Astrocyte (in vitro differentiated cells and primary cell): ENCODE data around the gene PLD1. TPM values are rescaled to one million over a fixed set of nuclear protein-coding genes. Genes with fewer than 3 reads are reported as not detected.
A peak's percentile ranks its signal among the peaks of the same experiment; 100 is the strongest.

ENCODE experiments used
- DNase-seq: peaks from one replicate; pipeline ENCODE4 v3.0.0-alpha.2; 2010; ENCODE audit warnings: low read depth
- FAIRE-seq: peaks from 2 replicates; lab custom pipeline; 2011; peaks lifted over from hg19 to GRCh38; lab: Jason Lieb, UNC
- H2AFZ ChIP-seq: 2 replicates; pipeline ENCODE4 v1.6.0; 2012; ENCODE audit warnings: low read depth, low read length, inconsistent platforms
- H3K27ac ChIP-seq: 2 replicates; pipeline ENCODE4 v1.5.1; 2011; ENCODE audit warnings: low read depth, low read length, inconsistent platforms
- H3K27me3 ChIP-seq: 2 replicates; pipeline ENCODE4 v1.6.0; 2011; ENCODE audit warnings: low read length, inconsistent platforms; ENCODE audit not compliant: insufficient read depth
- H3K36me3 ChIP-seq: 2 replicates; pipeline ENCODE4 v1.5.1; 2011; ENCODE audit warnings: low read length, inconsistent platforms; ENCODE audit not compliant: insufficient read depth
- H3K4me1 ChIP-seq: 2 replicates; pipeline ENCODE4 v1.5.1; 2011; ENCODE audit warnings: low read length, inconsistent platforms; ENCODE audit not compliant: insufficient read depth
- H3K4me2 ChIP-seq: 2 replicates; pipeline ENCODE4 v1.6.0; 2012; ENCODE audit warnings: low read length, inconsistent platforms
- H3K4me3 ChIP-seq: 2 replicates; pipeline ENCODE4 v1.5.1; 2011; ENCODE audit warnings: low read depth, mild to moderate bottlenecking, low read length, inconsistent platforms; ENCODE audit not compliant: insufficient read depth
- H3K79me2 ChIP-seq: 2 replicates; pipeline ENCODE4 v1.6.0; 2012; ENCODE audit warnings: mild to moderate bottlenecking, low read length, inconsistent platforms; ENCODE audit not compliant: insufficient read depth
- H3K9ac ChIP-seq: 2 replicates; pipeline ENCODE4 v1.6.0; 2012; ENCODE audit warnings: mild to moderate bottlenecking, low read length, inconsistent platforms
- H3K9me3 ChIP-seq: 2 replicates; pipeline ENCODE4 v1.5.1; 2012; ENCODE audit warnings: low read depth, mild to moderate bottlenecking, low read length, inconsistent platforms; ENCODE audit not compliant: insufficient read depth
- H4K20me1 ChIP-seq: 2 replicates; pipeline ENCODE4 v1.6.0; 2012; ENCODE audit warnings: low read length, inconsistent platforms; ENCODE audit not compliant: insufficient read depth
- H3K27ac Mint-ChIP-seq: one replicate; pipeline ENCODE4 v1.8.0; 2021; ENCODE audit warnings: mild to moderate bottlenecking, mixed read lengths; ENCODE audit not compliant: unreplicated experiment
- H3K27me3 Mint-ChIP-seq: one replicate; pipeline ENCODE4 v1.8.0; 2021; ENCODE audit warnings: low read depth, mixed read lengths; ENCODE audit not compliant: unreplicated experiment
- H3K36me3 Mint-ChIP-seq: one replicate; pipeline ENCODE4 v1.8.0; 2021; ENCODE audit warnings: low read depth, mixed read lengths; ENCODE audit not compliant: unreplicated experiment
- H3K4me1 Mint-ChIP-seq: one replicate; pipeline ENCODE4 v1.8.0; 2021; ENCODE audit warnings: low read depth, mixed read lengths; ENCODE audit not compliant: unreplicated experiment
- H3K4me3 Mint-ChIP-seq: one replicate; pipeline ENCODE4 v1.8.0; 2021; ENCODE audit warnings: mild to moderate bottlenecking, moderate library complexity, mixed read lengths; ENCODE audit not compliant: unreplicated experiment
- H3K9me3 Mint-ChIP-seq: one replicate; pipeline ENCODE4 v1.8.0; 2021; ENCODE audit warnings: mild to moderate bottlenecking, mixed read lengths; ENCODE audit not compliant: unreplicated experiment
- EZH2 ChIP-seq: IDR thresholded peaks from 2 replicates; pipeline ENCODE4 v1.6.1; 2012; ENCODE audit warnings: mild to moderate bottlenecking, low read length, inconsistent platforms; ENCODE audit not compliant: insufficient read depth
- total RNA-seq: library from RNA; stranded (reverse); gene quantifications from 2 replicates; pipeline ENCODE4 v1.2.1, GENCODE V29; 2021
- TF ChIP-seq, protein P1 (sequence below): IDR thresholded peaks from 2 replicates; pipeline ENCODE4 v1.5.1; 2011; ENCODE audit warnings: low read depth, mild to moderate bottlenecking, inconsistent platforms, low read length, moderate library complexity; ENCODE audit not compliant: insufficient read depth

PLD1 gene
- total RNA-seq, 1 donor from 2014 or later, result 21.5 TPM

DNA sequence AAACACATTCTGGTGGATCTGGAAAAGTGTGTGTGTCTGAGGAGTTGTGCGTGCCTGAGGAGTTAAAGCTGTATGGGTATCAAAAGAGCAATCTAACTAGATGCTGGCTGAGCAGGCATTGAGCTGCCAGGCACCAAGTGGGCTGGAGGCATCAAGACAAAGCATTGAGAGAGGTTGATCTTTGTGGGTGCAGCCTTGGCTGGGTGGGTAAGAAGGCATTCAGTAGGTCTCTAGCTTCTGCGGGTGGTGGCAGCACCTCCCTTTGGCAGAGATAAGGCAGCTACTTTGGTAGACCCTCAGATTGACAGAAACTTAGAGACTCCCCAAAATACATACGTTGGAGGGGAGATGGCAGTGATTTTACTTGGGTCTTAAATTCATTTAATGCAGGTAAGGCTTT is 17.1 kb upstream of the PLD1 start:
- H3K4me3 ChIP-seq, result no peak overlapping the region
- Mint-ChIP-seq H3K4me1 (peaks cover 11% of the 10 kb centered on the region), H3K36me3 (peaks cover 2% of the 10 kb centered on the region), H3K27ac (no peak overlapping the region), H3K9me3 (no peaks in the 10 kb centered on the region), H3K4me3 (no peak overlapping the region), H3K27me3 (peaks cover 4% of the 10 kb centered on the region)
- no peak overlapping the region for H3K9ac ChIP-seq
- no peaks in the 10 kb centered on the region for H3K9me3 ChIP-seq
- H3K79me2 ChIP-seq, result no peaks in the 10 kb centered on the region
- no peaks in the 10 kb centered on the region for H3K27me3 ChIP-seq
- no peaks in the 10 kb centered on the region for H3K36me3 ChIP-seq
- H4K20me1 ChIP-seq, result no peaks in the 10 kb centered on the region
- FAIRE-seq (no peak), DNase-seq (no peak)
- TF ChIP-seq, protein P1, sequence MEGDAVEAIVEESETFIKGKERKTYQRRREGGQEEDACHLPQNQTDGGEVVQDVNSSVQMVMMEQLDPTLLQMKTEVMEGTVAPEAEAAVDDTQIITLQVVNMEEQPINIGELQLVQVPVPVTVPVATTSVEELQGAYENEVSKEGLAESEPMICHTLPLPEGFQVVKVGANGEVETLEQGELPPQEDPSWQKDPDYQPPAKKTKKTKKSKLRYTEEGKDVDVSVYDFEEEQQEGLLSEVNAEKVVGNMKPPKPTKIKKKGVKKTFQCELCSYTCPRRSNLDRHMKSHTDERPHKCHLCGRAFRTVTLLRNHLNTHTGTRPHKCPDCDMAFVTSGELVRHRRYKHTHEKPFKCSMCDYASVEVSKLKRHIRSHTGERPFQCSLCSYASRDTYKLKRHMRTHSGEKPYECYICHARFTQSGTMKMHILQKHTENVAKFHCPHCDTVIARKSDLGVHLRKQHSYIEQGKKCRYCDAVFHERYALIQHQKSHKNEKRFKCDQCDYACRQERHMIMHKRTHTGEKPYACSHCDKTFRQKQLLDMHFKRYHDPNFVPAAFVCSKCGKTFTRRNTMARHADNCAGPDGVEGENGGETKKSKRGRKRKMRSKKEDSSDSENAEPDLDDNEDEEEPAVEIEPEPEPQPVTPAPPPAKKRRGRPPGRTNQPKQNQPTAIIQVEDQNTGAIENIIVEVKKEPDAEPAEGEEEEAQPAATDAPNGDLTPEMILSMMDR, result no peak
- no peak for TF ChIP-seq EZH2
- H3K27ac ChIP-seq, result no peak overlapping the region
- H2AFZ ChIP-seq, result no peak overlapping the region
- H3K4me2 ChIP-seq, result no peak overlapping the region
- peaks cover 11% of the 10 kb centered on the region for H3K4me1 ChIP-seq

DNA sequence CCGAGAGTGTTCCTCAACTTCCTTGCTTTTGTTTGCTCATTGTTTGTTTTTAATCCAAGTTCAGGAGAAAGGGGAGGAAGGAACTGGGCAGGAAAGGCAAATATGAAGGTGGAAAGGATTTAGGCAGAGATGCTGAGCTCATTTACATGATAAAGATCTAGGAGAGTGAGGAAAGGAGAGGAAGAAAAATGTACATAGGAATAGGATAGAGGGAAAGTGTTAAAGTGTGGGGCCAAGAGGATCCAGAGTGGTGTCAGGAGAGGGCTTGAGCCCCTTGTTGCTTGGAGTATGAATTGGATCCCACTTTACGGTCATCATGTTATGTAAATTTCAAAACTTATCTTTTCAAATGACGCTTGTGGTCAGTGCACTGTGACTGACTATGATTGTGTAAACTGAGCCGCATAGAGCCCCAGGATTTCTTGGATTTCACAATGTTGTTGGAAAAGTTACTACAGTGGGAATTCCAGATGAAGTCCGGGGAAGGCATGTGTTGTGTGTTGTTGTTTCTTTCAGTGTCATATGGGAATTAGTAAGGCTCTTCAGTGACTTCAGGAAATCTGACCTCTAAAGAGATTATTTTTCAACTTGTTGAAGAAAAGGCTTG is 15.0 kb upstream of the PLD1 start:
- Mint-ChIP-seq H3K27ac (no peak overlapping the region), H3K4me1 (peaks cover 15% of the 10 kb centered on the region), H3K36me3 (peaks cover 2% of the 10 kb centered on the region), H3K9me3 (no peaks in the 10 kb centered on the region), H3K4me3 (no peak overlapping the region), H3K27me3 (peaks cover 4% of the 10 kb centered on the region)
- H3K9ac ChIP-seq, result peak overlapping the region; percentile 50
- no peak overlapping the region for H2AFZ ChIP-seq
- peak overlapping the region; percentile 16 for H3K4me2 ChIP-seq
- no peaks in the 10 kb centered on the region for H4K20me1 ChIP-seq
- H3K27ac ChIP-seq, result peak overlapping the region; percentile 35
- no peaks in the 10 kb centered on the region for H3K79me2 ChIP-seq
- no peak overlapping the region for H3K4me3 ChIP-seq
- no peaks in the 10 kb centered on the region for H3K27me3 ChIP-seq
- no peak for TF ChIP-seq EZH2
- TF ChIP-seq, protein P1, result no peak
- no peaks in the 10 kb centered on the region for H3K9me3 ChIP-seq
- H3K4me1 ChIP-seq, result peaks cover 11% of the 10 kb centered on the region
- H3K36me3 ChIP-seq, result no peaks in the 10 kb centered on the region
- FAIRE-seq (no peak), DNase-seq (peak; percentile 88)

DNA sequence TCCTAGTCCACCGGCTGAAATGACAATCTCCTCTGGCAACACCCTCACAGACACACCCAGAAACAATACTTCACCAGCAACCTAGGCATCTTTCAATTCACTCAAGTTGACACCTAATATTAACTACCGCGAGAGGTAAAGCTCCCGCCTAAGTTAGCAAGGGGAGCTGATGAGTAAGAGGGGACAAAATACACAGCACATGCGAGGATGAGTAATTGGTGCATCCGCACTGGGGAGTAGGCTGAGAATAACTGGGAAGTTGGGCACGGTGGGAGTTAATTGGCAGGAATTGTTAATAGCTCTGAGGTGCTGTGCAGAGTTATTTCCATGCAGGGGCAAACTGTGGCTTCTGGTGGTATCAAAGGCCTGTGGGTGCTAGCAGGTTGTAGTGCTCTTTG is 14.5 kb upstream of the PLD1 start:
- Mint-ChIP-seq H3K27me3 (peaks cover 4% of the 10 kb centered on the region), H3K9me3 (no peaks in the 10 kb centered on the region), H3K36me3 (peaks cover 2% of the 10 kb centered on the region), H3K4me1 (peaks cover 14% of the 10 kb centered on the region), H3K27ac (no peak overlapping the region), H3K4me3 (no peak overlapping the region)
- Histone ChIP-seq H3K9me3 (no peaks in the 10 kb centered on the region), H3K79me2 (no peaks in the 10 kb centered on the region), H3K27me3 (no peaks in the 10 kb centered on the region), H3K9ac (peak overlapping the region; percentile 50), H3K4me3 (no peak overlapping the region), H2AFZ (no peak overlapping the region), H3K4me1 (peaks cover 11% of the 10 kb centered on the region), H3K4me2 (peak overlapping the region; percentile 16), H3K27ac (peak overlapping the region; percentile 35), H3K36me3 (no peaks in the 10 kb centered on the region), H4K20me1 (no peaks in the 10 kb centered on the region)
- TF ChIP-seq EZH2, result no peak
- TF ChIP-seq, protein P1, result no peak
- FAIRE-seq (no peak), DNase-seq (peak; percentile 70)
